CD8-positive, alpha-beta memory T cell (primary cell): ENCODE measurements around the gene GATAD2A. TPM values are rescaled to one million over a fixed set of nuclear protein-coding genes. Genes with fewer than 3 reads are reported as not detected.
"Not testable (repeated sequence)": the region's sequence is repeated elsewhere in the genome, so short reads cannot be mapped to it uniquely, and the experiment has no call there.

Source experiments
- CTCF ChIA-PET: fragments of 350-600 bp; sonication (Branson Sonifier 250); formaldehyde crosslinking; loops from one replicate; lab custom pipeline; 2021; ENCODE audit warnings: antibody characterized with exemption; lab: Charles Lee
- POLR2A ChIA-PET: fragments of 350-600 bp; sonication (Branson Sonifier 250); formaldehyde crosslinking; loops from one replicate; lab custom pipeline; 2021; ENCODE audit warnings: antibody characterized with exemption; lab: Charles Lee
- DNase-seq, 5 donors: peaks; one replicate each; pipeline versions ENCODE4 v3.0.0 to v3.0.0-alpha.2; 2020 to 2022; ENCODE audit warnings: mixed read lengths in 1 of 5
- H3K27ac ChIP-seq: one replicate; pipeline ENCODE4 v1.7.0; 2013; ENCODE audit warnings: low read depth, mild to moderate bottlenecking, low read length, moderate library complexity
- H3K27me3 ChIP-seq: 2 replicates; pipeline ENCODE4 v1.7.0; 2013; ENCODE audit warnings: low read length, mild to moderate bottlenecking; ENCODE audit not compliant: insufficient read depth, poor library complexity, severe bottlenecking
- H3K36me3 ChIP-seq: 2 replicates; pipeline ENCODE4 v1.7.0; 2013; ENCODE audit warnings: mild to moderate bottlenecking, low read length, moderate library complexity; ENCODE audit not compliant: insufficient read depth
- H3K4me1 ChIP-seq: 2 replicates; pipeline ENCODE4 v1.7.0; 2013; ENCODE audit warnings: mild to moderate bottlenecking, low read length, moderate library complexity; ENCODE audit not compliant: insufficient read depth
- H3K4me3 ChIP-seq: 2 replicates; pipeline ENCODE4 v1.7.0; 2013; ENCODE audit warnings: mild to moderate bottlenecking, low read length
- H3K9me3 ChIP-seq: 2 replicates; pipeline ENCODE4 v1.7.0; 2013; ENCODE audit warnings: mild to moderate bottlenecking, low read length
- H3K27ac Mint-ChIP-seq, 8 donors: one replicate each; pipeline ENCODE4 v1.8.0; 2020 to 2021; ENCODE audit warnings: mixed read lengths in 8 of 8, mild to moderate bottlenecking in 6 of 8, inconsistent platforms in 3 of 8, moderate library complexity in 3 of 8
- H3K27me3 Mint-ChIP-seq, 2 donors: one replicate each; pipeline ENCODE4 v1.8.0; 2020 to 2021; ENCODE audit warnings: mixed read lengths in 2 of 2, mild to moderate bottlenecking in 1 of 2, moderate library complexity in 1 of 2
- H3K36me3 Mint-ChIP-seq, 3 donors: one replicate each; pipeline ENCODE4 v1.8.0; 2020 to 2021; ENCODE audit warnings: mixed read lengths in 3 of 3, inconsistent platforms in 1 of 3, mild to moderate bottlenecking in 1 of 3
- H3K4me1 Mint-ChIP-seq, 3 donors: one replicate each; pipeline ENCODE4 v1.8.0; 2020 to 2021; ENCODE audit warnings: mixed read lengths in 3 of 3, inconsistent platforms in 1 of 3, mild to moderate bottlenecking in 1 of 3
- H3K4me3 Mint-ChIP-seq, 7 donors: one replicate each; pipeline ENCODE4 v1.8.0; 2020 to 2021; ENCODE audit warnings: mixed read lengths in 7 of 7, mild to moderate bottlenecking in 6 of 7, moderate library complexity in 4 of 7, inconsistent platforms in 2 of 7
- H3K9me3 Mint-ChIP-seq, 5 donors: one replicate each; pipeline ENCODE4 v1.8.0; 2020 to 2022; ENCODE audit warnings: mixed read lengths in 5 of 5, mild to moderate bottlenecking in 3 of 5, moderate library complexity in 2 of 5, inconsistent platforms in 1 of 5
- polyA plus RNA-seq: library from polyadenylated mRNA; unstranded; fragments of 300-500 nt; fragmentation: Illumina TruSeq; gene quantifications from one replicate; pipeline ENCODE4 v1.2.3, GENCODE V29; 2021
- total RNA-seq, 2 experiments: library from RNA; stranded (reverse); gene quantifications; one replicate each; pipeline ENCODE4 v1.2.3, GENCODE V29; 2021

The GATAD2A gene
- total and polyA plus RNA-seq, 3 experiments from 2014 or later, result 46.9 to 182 (median 176) TPM

- Histone ChIP-seq H3K27me3 (no peaks in the 10 kb centered on the region), H3K4me1 (peaks cover 77% of the 10 kb centered on the region), H3K4me3 (peak overlapping the region; percentile 36), H3K36me3 (peaks cover 5% of the 10 kb centered on the region), H3K27ac (peak overlapping the region; percentile 51), H3K9me3 (no peaks in the 10 kb centered on the region)
- H3K36me3 Mint-ChIP-seq, result peaks cover 0 to 5% (median 0%) of the 10 kb centered on the region in 3 donors
- H3K27ac Mint-ChIP-seq, result peak overlapping the region; percentile 86 to 100 (median 96)
- CTCF ChIA-PET, result interaction anchor here (1.1 to 1.6 kb wide), 2 partner anchors 38 to 42 kb away, joined by 3 to 4 read pairs; no protein-coding TSS in a partner anchor
- peaks cover 0 to 3% of the 10 kb centered on the region in 2 donors for H3K27me3 Mint-ChIP-seq
- peak overlapping the region; percentile 24 to 90 (median 86) for H3K4me3 Mint-ChIP-seq
- DNase-seq, result peak in 1 of 5 donors; percentile 32
- peaks cover 59 to 80% (median 73%) of the 10 kb centered on the region in 3 donors for H3K4me1 Mint-ChIP-seq
- H3K9me3 Mint-ChIP-seq, result no peaks in the 10 kb centered on the region
- POLR2A ChIA-PET, result interaction anchor here (0.7 to 1.2 kb wide), 5 partner anchors 7 to 89 kb away, joined by 3 to 6 read pairs (median 4); partner anchors contain the start of gene GATAD2A
Observed at GRCh38 chr19:19452243-19453124, 47.0 kb downstream of the GATAD2A start.

- Histone ChIP-seq H3K4me3 (no peak overlapping the region), H3K27me3 (no peaks in the 10 kb centered on the region), H3K27ac (peak overlapping the region; percentile 51), H3K9me3 (no peaks in the 10 kb centered on the region), H3K36me3 (peaks cover 5% of the 10 kb centered on the region), H3K4me1 (peaks cover 77% of the 10 kb centered on the region)
- H3K9me3 Mint-ChIP-seq, result no peaks in the 10 kb centered on the region
- no peak for DNase-seq
- peak overlapping the region; percentile 24 to 90 (median 86) for H3K4me3 Mint-ChIP-seq
- peaks cover 0 to 3% of the 10 kb centered on the region in 2 donors for H3K27me3 Mint-ChIP-seq
- CTCF ChIA-PET, result interaction anchor here (1.1 to 1.6 kb wide), 2 partner anchors 37 to 43 kb away, joined by 3 to 4 read pairs; no protein-coding TSS in a partner anchor
- peak overlapping the region; percentile 86 to 100 (median 96) for H3K27ac Mint-ChIP-seq
- peaks cover 0 to 6% (median 0%) of the 10 kb centered on the region in 3 donors for H3K36me3 Mint-ChIP-seq
- peaks cover 58 to 80% (median 72%) of the 10 kb centered on the region in 3 donors for H3K4me1 Mint-ChIP-seq
- POLR2A ChIA-PET, result interaction anchor here (0.5 to 0.7 kb wide), 3 partner anchors 10 to 128 kb away, joined by 3 to 6 read pairs (median 3); no protein-coding TSS in a partner anchor
Observed at GRCh38 chr19:19453125-19453454, 47.6 kb downstream of the GATAD2A start.

GRCh38 chr19:19455166-19455919, 49.9 kb downstream of the GATAD2A start:
- CTCF ChIA-PET, result interaction anchor here (0.8 to 1.8 kb wide), 2 partner anchors 11 to 254 kb away, joined by 3 to 4 read pairs; no protein-coding TSS in a partner anchor
- H3K36me3 ChIP-seq, POLR2A ChIA-PET, H3K36me3 Mint-ChIP-seq, H3K9me3 Mint-ChIP-seq, H3K4me3 ChIP-seq, H3K4me3 Mint-ChIP-seq, H3K9me3 ChIP-seq, H3K27ac ChIP-seq, H3K27me3 Mint-ChIP-seq, H3K27me3 ChIP-seq, DNase-seq: not testable (repeated sequence)
- Mint-ChIP-seq H3K27ac (peak overlapping the region in 6 of 8 donors; percentile 40 to 97 (median 82)), H3K4me1 (peaks cover 65 to 79% (median 71%) of the 10 kb centered on the region in 3 donors)
- H3K4me1 ChIP-seq, result peaks cover 78% of the 10 kb centered on the region

- peaks cover 0 to 3% of the 10 kb centered on the region in 2 donors for H3K27me3 Mint-ChIP-seq
- peak overlapping the region; percentile 97 to 100 (median 99) for H3K27ac Mint-ChIP-seq
- Histone ChIP-seq H3K4me1 (peaks cover 78% of the 10 kb centered on the region), H3K9me3 (no peaks in the 10 kb centered on the region), H3K36me3 (peaks cover 5% of the 10 kb centered on the region), H3K4me3 (no peak overlapping the region), H3K27ac (no peak overlapping the region), H3K27me3 (no peaks in the 10 kb centered on the region)
- ChIA-PET POLR2A (no interaction called here), CTCF (interaction anchor here (1.0 to 3.0 kb wide), 5 partner anchors 9 to 91 kb away, joined by 3 to 18 read pairs (median 4); partner anchors contain the start of gene GATAD2A)
- no peak for DNase-seq
- peaks cover 70 to 84% (median 73%) of the 10 kb centered on the region in 3 donors for H3K4me1 Mint-ChIP-seq
- no peaks in the 10 kb centered on the region for H3K9me3 Mint-ChIP-seq
- peaks cover 0 to 7% (median 2%) of the 10 kb centered on the region in 3 donors for H3K36me3 Mint-ChIP-seq
- H3K4me3 Mint-ChIP-seq, result peak overlapping the region in 4 of 7 donors; percentile 58 to 93 (median 90)
Observed at GRCh38 chr19:19457671-19458070, 52.2 kb downstream of the GATAD2A start.

GRCh38 chr19:19458110-19458816, 52.8 kb downstream of the GATAD2A start:
- peaks cover 0 to 7% (median 2%) of the 10 kb centered on the region in 3 donors for H3K36me3 Mint-ChIP-seq
- no peaks in the 10 kb centered on the region for H3K9me3 Mint-ChIP-seq
- ChIA-PET POLR2A (interaction anchor here (2.7 kb wide), 2 partner anchors 9 to 53 kb away, joined by 6 to 17 read pairs; partner anchors contain the start of gene GATAD2A), CTCF (interaction anchor here (1.0 to 3.0 kb wide), 4 partner anchors 9 to 91 kb away, joined by 3 to 18 read pairs (median 3); no protein-coding TSS in a partner anchor)
- H3K27me3 Mint-ChIP-seq, result peaks cover 0 to 2% of the 10 kb centered on the region in 2 donors
- Histone ChIP-seq H3K27me3 (no peaks in the 10 kb centered on the region), H3K36me3 (peaks cover 5% of the 10 kb centered on the region), H3K27ac (no peak overlapping the region), H3K4me1 (peaks cover 78% of the 10 kb centered on the region), H3K9me3 (no peaks in the 10 kb centered on the region), H3K4me3 (peak overlapping the region; percentile 6)
- H3K4me1 Mint-ChIP-seq, result peaks cover 70 to 84% (median 73%) of the 10 kb centered on the region in 3 donors
- DNase-seq, result peak in 1 of 5 donors; percentile 47
- peak overlapping the region; percentile 97 to 100 (median 99) for H3K27ac Mint-ChIP-seq
- peak overlapping the region; percentile 58 to 93 (median 88) for H3K4me3 Mint-ChIP-seq

- Histone ChIP-seq H3K4me3 (peak overlapping the region; percentile 52), H3K4me1 (peaks cover 85% of the 10 kb centered on the region), H3K9me3 (no peaks in the 10 kb centered on the region), H3K27me3 (no peaks in the 10 kb centered on the region), H3K27ac (peak overlapping the region; percentile 82), H3K36me3 (peaks cover 5% of the 10 kb centered on the region)
- POLR2A ChIA-PET, result interaction anchor here (0.7 to 2.7 kb wide), 7 partner anchors 8 to 97 kb away, joined by 4 to 17 read pairs (median 6); partner anchors contain the start of gene GATAD2A
- DNase-seq, result peak in 2 of 5 donors; percentile 41 to 50
- CTCF ChIA-PET, result interaction anchor here (0.8 to 3.0 kb wide), 7 partner anchors 10 to 92 kb away, joined by 3 to 18 read pairs (median 4); partner anchors contain the start of gene GATAD2A
- Mint-ChIP-seq H3K27me3 (no peaks in the 10 kb centered on the region), H3K4me3 (peak overlapping the region; percentile 85 to 93 (median 89)), H3K9me3 (no peaks in the 10 kb centered on the region), H3K27ac (peak overlapping the region; percentile 97 to 100 (median 99)), H3K36me3 (peaks cover 0 to 7% (median 2%) of the 10 kb centered on the region in 3 donors), H3K4me1 (peaks cover 72 to 89% (median 74%) of the 10 kb centered on the region in 3 donors)
Observed at GRCh38 chr19:19459073-19459472, 53.6 kb downstream of the GATAD2A start.
